PC-9 (cell line): ENCODE results near the gene CPNE7. TPM values are rescaled to one million over a fixed set of nuclear protein-coding genes. Genes with fewer than 3 reads are reported as not detected.

ENCODE experiments used
- BruUV-seq: library from RNA; stranded (reverse); fragments of 400-500 nt; replicated peaks from 2 replicates; lab custom pipeline; 2021; lab: Mats Ljungman, UMichigan
- CTCF ChIA-PET: fragments of 300-600 bp; sonication (Branson Sonifier 250); formaldehyde crosslinking; loops from one replicate; lab custom pipeline; 2022; ENCODE audit warnings: antibody characterized with exemption; lab: Charles Lee
- POLR2A ChIA-PET: fragments of 300-600 bp; sonication (Branson Sonifier 250); formaldehyde crosslinking; loops from one replicate; lab custom pipeline; 2022; ENCODE audit warnings: antibody characterized with exemption; ENCODE audit not compliant: unreplicated experiment; lab: Charles Lee
- DNase-seq, 2 experiments: peaks; one replicate each; pipeline versions ENCODE4 v3.0.0 to v3.0.0-alpha.2; 2015 to 2022; ENCODE audit warnings: mixed read lengths in 1 of 2
- H2AFZ ChIP-seq: fragments of 200-600 bp; sonication (generic); 2 replicates; pipeline ENCODE4 v1.8.1; 2017; ENCODE audit warnings: antibody characterized with exemption
- H3F3A ChIP-seq: fragments of 200-600 bp; sonication (generic); 2 replicates; pipeline ENCODE4 v1.8.1; 2017; ENCODE audit warnings: antibody characterized with exemption, mild to moderate bottlenecking, low read depth; ENCODE audit not compliant: insufficient read depth
- H3K27ac ChIP-seq: fragments of 200-600 bp; sonication (generic); 2 replicates; pipeline ENCODE4 v1.6.1; 2016; ENCODE audit warnings: mixed run types
- H3K27me3 ChIP-seq: fragments of 200-600 bp; sonication (generic); 2 replicates; pipeline ENCODE4 v1.6.1; 2016; ENCODE audit warnings: low read depth, mixed run types; ENCODE audit not compliant: insufficient read depth
- H3K36me3 ChIP-seq: fragments of 200-600 bp; sonication (generic); 2 replicates; pipeline ENCODE4 v1.6.1; 2016; ENCODE audit warnings: low read depth, mixed run types
- H3K4me1 ChIP-seq: fragments of 200-600 bp; sonication (generic); replicated peaks from 2 replicates; pipeline ENCODE4 v1.6.1; 2016; ENCODE audit warnings: mixed run types; ENCODE audit not compliant: insufficient read depth
- H3K4me2 ChIP-seq: fragments of 200-600 bp; sonication (generic); 2 replicates; pipeline ENCODE4 v1.6.1; 2017; ENCODE audit warnings: mixed run types
- H3K4me3 ChIP-seq: fragments of 200-600 bp; sonication (generic); 2 replicates; pipeline ENCODE4 v1.6.1; 2016; ENCODE audit warnings: mixed run types
- H3K79me2 ChIP-seq: fragments of 200-600 bp; sonication (generic); 2 replicates; pipeline ENCODE4 v1.6.1; 2017; ENCODE audit warnings: low read depth, mixed run types
- H3K9me2 ChIP-seq: fragments of 200-600 bp; sonication (generic); 2 replicates; pipeline ENCODE4 v1.8.1; 2017; ENCODE audit warnings: mild to moderate bottlenecking; ENCODE audit not compliant: insufficient read depth
- H3K9me3 ChIP-seq: fragments of 200-600 bp; sonication (generic); 2 replicates; pipeline ENCODE4 v1.8.1; 2016; ENCODE audit warnings: low read depth; ENCODE audit not compliant: insufficient read depth
- H4K20me1 ChIP-seq: fragments of 200-600 bp; sonication (generic); 2 replicates; pipeline ENCODE4 v1.8.1; 2017; ENCODE audit not compliant: insufficient read depth
- CTCF ChIP-seq: fragments of 200-600 bp; sonication (generic); conservative IDR thresholded peaks from 2 replicates; pipeline ENCODE4 v1.6.1; 2017; ENCODE audit warnings: mixed run types, antibody characterized with exemption, mild to moderate bottlenecking, moderate library complexity
- EZH2 ChIP-seq: fragments of 200-600 bp; sonication (generic); IDR thresholded peaks from 2 replicates; pipeline ENCODE4 v1.8.0; 2017; ENCODE audit warnings: antibody characterized with exemption, low read depth
- intact Hi-C: fragments of 100-400 bp; cut with micrococcal nuclease; formaldehyde crosslinking; loops from one replicate; pipeline ENCODE4 v1.10.0; 2022; ENCODE audit not compliant: unreplicated experiment
- total RNA-seq: library from RNA; stranded (reverse); gene quantifications from 2 replicates; pipeline ENCODE4 v1.2.3, GENCODE V29; 2021

CPNE7 gene
- total RNA-seq, 1 experiment from 2014 or later, result 19.5 TPM

- CTCF ChIA-PET, result no interaction called here
- H3K79me2 ChIP-seq, result no peaks in the 10 kb centered on the region
- no peak overlapping the region for H3K4me2 ChIP-seq
- no peaks in the 10 kb centered on the region for H3K27me3 ChIP-seq
- no peaks in the 10 kb centered on the region for H3K9me3 ChIP-seq
- H3K4me3 ChIP-seq, result no peak overlapping the region
- no peaks in the 10 kb centered on the region for H3F3A ChIP-seq
- no peak for TF ChIP-seq CTCF
- TF ChIP-seq EZH2, result no peak
- H4K20me1 ChIP-seq, result no peaks in the 10 kb centered on the region
- intact Hi-C loops, result no loop called here
- no peaks in the 10 kb centered on the region for H3K9me2 ChIP-seq
- no peaks in the 10 kb centered on the region for H3K4me1 ChIP-seq
- no peak for DNase-seq
- 0 out of 2 replicates have a peak, but pooled peaks cover 5% of the 10 kb centered on the region for H3K36me3 ChIP-seq
- H2AFZ ChIP-seq, result no peak overlapping the region
- no TSS peak for BruUV-seq
- POLR2A ChIA-PET, result no interaction called here
- H3K27ac ChIP-seq, result no peak overlapping the region
Measured at GRCh38 chr16:89547860-89548259, 27.7 kb upstream of the CPNE7 start.

- H3K27me3 ChIP-seq, result no peaks in the 10 kb centered on the region
- no peaks in the 10 kb centered on the region for H3F3A ChIP-seq
- H4K20me1 ChIP-seq, result no peaks in the 10 kb centered on the region
- H3K4me1 ChIP-seq, result no peaks in the 10 kb centered on the region
- no peak overlapping the region for H3K4me3 ChIP-seq
- no TSS peak for BruUV-seq
- H3K9me2 ChIP-seq, result no peaks in the 10 kb centered on the region
- no peak overlapping the region for H2AFZ ChIP-seq
- no peak overlapping the region for H3K4me2 ChIP-seq
- no peak for DNase-seq
- 0 out of 2 replicates have a peak, but pooled peaks cover 9% of the 10 kb centered on the region for H3K36me3 ChIP-seq
- no peaks in the 10 kb centered on the region for H3K9me3 ChIP-seq
- no peak for TF ChIP-seq EZH2
- TF ChIP-seq CTCF, result no peak
- no peaks in the 10 kb centered on the region for H3K79me2 ChIP-seq
- ChIA-PET POLR2A (interaction anchor here (0.7 kb wide), 1 partner anchor 153 kb away, joined by 3 read pairs; no protein-coding TSS in a partner anchor), CTCF (no interaction called here)
- H3K27ac ChIP-seq, result no peak overlapping the region
- intact Hi-C loops, result no loop called here
Measured at GRCh38 chr16:89548344-89549006, 27.1 kb upstream of the CPNE7 start.

GRCh38 chr16:89549007-89549700 lies 26.4 kb upstream of the CPNE7 start:
- Histone ChIP-seq H3K4me3 (no peak overlapping the region), H3K27me3 (no peaks in the 10 kb centered on the region), H3K36me3 (0 out of 2 replicates have a peak, but pooled peaks cover 9% of the 10 kb centered on the region), H3K4me1 (no peaks in the 10 kb centered on the region), H2AFZ (no peak overlapping the region), H3K9me2 (no peaks in the 10 kb centered on the region), H4K20me1 (no peaks in the 10 kb centered on the region), H3F3A (no peaks in the 10 kb centered on the region), H3K79me2 (no peaks in the 10 kb centered on the region), H3K4me2 (no peak overlapping the region), H3K9me3 (no peaks in the 10 kb centered on the region), H3K27ac (no peak overlapping the region)
- intact Hi-C loops, result no loop called here
- TSS peak; percentile 7 for BruUV-seq
- TF ChIP-seq EZH2 (no peak), CTCF (no peak)
- POLR2A ChIA-PET, result interaction anchor here (0.7 kb wide), 1 partner anchor 154 kb away, joined by 3 read pairs; no protein-coding TSS in a partner anchor
- no peak for DNase-seq
- CTCF ChIA-PET, result interaction anchor here (0.7 kb wide), 1 partner anchor 122 kb away, joined by 4 read pairs; no protein-coding TSS in a partner anchor
